HepG2 (cell line): Measurements from ENCODE around the gene PCBP1. TPM values are rescaled to one million over a fixed set of nuclear protein-coding genes. Genes with fewer than 3 reads are reported as not detected.

Experiments used
- DR1 ChIP-seq: sonication (generic); formaldehyde crosslinking; IDR thresholded peaks from 2 replicates; pipeline ENCODE4 v1.8.0; 2021; ENCODE audit warnings: mild to moderate bottlenecking, missing genetic modification reagents, inconsistent platforms
- ETV6 ChIP-seq: sonication (generic); formaldehyde crosslinking; conservative IDR thresholded peaks from 2 replicates; pipeline ENCODE4 v1.4.0; 2020; ENCODE audit warnings: missing genetic modification reagents
- FOXJ3 ChIP-seq: sonication (generic); formaldehyde crosslinking; IDR thresholded peaks from 2 replicates; pipeline ENCODE4 v1.4.0; 2020; ENCODE audit warnings: missing genetic modification reagents, mild to moderate bottlenecking, borderline replicate concordance
- GFI1 ChIP-seq: sonication (generic); formaldehyde crosslinking; IDR thresholded peaks from 2 replicates; pipeline ENCODE4 v1.5.0; 2020; ENCODE audit warnings: missing genetic modification reagents, mild to moderate bottlenecking, borderline replicate concordance
- HOXA5 ChIP-seq: sonication (generic); formaldehyde crosslinking; IDR thresholded peaks from 2 replicates; pipeline ENCODE4 v1.4.0; 2020; ENCODE audit warnings: missing genetic modification reagents
- KMT2A ChIP-seq: sonication (generic); formaldehyde crosslinking; IDR thresholded peaks from 2 replicates; pipeline ENCODE4 v1.4.0; 2020; ENCODE audit warnings: missing genetic modification reagents
- MBD4 ChIP-seq: IDR thresholded peaks from 2 replicates; pipeline ENCODE4 v1.6.1; 2012; ENCODE audit warnings: low read length, inconsistent platforms, borderline replicate concordance
- MTA1 ChIP-seq: sonication (generic); formaldehyde crosslinking; IDR thresholded peaks from 2 replicates; pipeline ENCODE4 v1.4.0; 2020; ENCODE audit warnings: missing genetic modification reagents, mild to moderate bottlenecking, borderline replicate concordance
- NCOR1 ChIP-seq: fragments of 200-600 bp; sonication (generic); IDR thresholded peaks from 2 replicates; pipeline ENCODE4 v1.7.0; 2017; ENCODE audit warnings: antibody characterized with exemption, low read length, borderline replicate concordance
- NR3C1 ChIP-seq: sonication (generic); formaldehyde crosslinking; IDR thresholded peaks from 2 replicates; pipeline ENCODE4 v1.4.0; 2020; ENCODE audit warnings: missing genetic modification reagents
- POLR2AphosphoS2 ChIP-seq: IDR thresholded peaks from 2 replicates; pipeline ENCODE4 v1.6.1; 2011; ENCODE audit warnings: low read depth, low read length, improper control_type of control experiment
- RFX3 ChIP-seq: IDR thresholded peaks from 2 replicates; pipeline ENCODE4 v1.6.1; 2016; ENCODE audit warnings: missing biosample characterization, missing genetic modification reagents
- TRIM24 ChIP-seq: sonication (generic); formaldehyde crosslinking; IDR thresholded peaks from 2 replicates; pipeline ENCODE4 v1.8.0; 2022; ENCODE audit warnings: mild to moderate bottlenecking, missing genetic modification reagents
- ZIK1 ChIP-seq: sonication (generic); formaldehyde crosslinking; IDR thresholded peaks from 2 replicates; pipeline ENCODE4 v1.5.0; 2020; ENCODE audit warnings: mild to moderate bottlenecking, low read depth, missing genetic modification reagents, borderline replicate concordance
- ZNF274 ChIP-seq: sonication (generic); formaldehyde crosslinking; IDR thresholded peaks from 2 replicates; pipeline ENCODE4 v1.5.1; 2020; ENCODE audit warnings: mild to moderate bottlenecking, missing genetic modification reagents
- ZNF350 ChIP-seq: sonication (generic); formaldehyde crosslinking; IDR thresholded peaks from 2 replicates; pipeline ENCODE4 v1.4.0; 2020; ENCODE audit warnings: mild to moderate bottlenecking, low read depth, missing genetic modification reagents, borderline replicate concordance
- ZNF367 ChIP-seq: sonication (generic); formaldehyde crosslinking; IDR thresholded peaks from 2 replicates; pipeline ENCODE4 v1.4.0; 2020; ENCODE audit warnings: missing genetic modification reagents, borderline replicate concordance
- ZNF556 ChIP-seq: sonication (generic); formaldehyde crosslinking; IDR thresholded peaks from 2 replicates; pipeline ENCODE4 v1.4.0; 2020; ENCODE audit warnings: mild to moderate bottlenecking, missing genetic modification reagents, borderline replicate concordance
- ZNF770 ChIP-seq: sonication (generic); formaldehyde crosslinking; IDR thresholded peaks from 2 replicates; pipeline ENCODE4 v1.5.0; 2020; ENCODE audit warnings: mild to moderate bottlenecking, missing genetic modification reagents
- polyA plus RNA-seq, 8 experiments: library from polyadenylated mRNA; depleted of rRNA in 3 of 8; stranded (reverse) in 7 of 8; unstranded in 1 of 8; fragments of >200 nt; fragmentation: Illumina TruSeq in 4 of 8; extraction: Trizol in 4 of 8; gene quantifications; 2 replicates each; pipeline versions ENCODE4 v1.2.1 to v1.2.3, GENCODE V29; 2011 to 2016; ENCODE audit warnings: low read depth in 4 of 8, missing spikeins in 1 of 8, mixed read lengths in 1 of 8; ENCODE audit not compliant: insufficient read depth in 1 of 8
- total RNA-seq, 5 experiments: library from RNA; depleted of rRNA; stranded (reverse); fragments of >200 nt; fragmentation: Illumina TruSeq; extraction: Trizol; gene quantifications; 2 replicates each; pipeline ENCODE4 v1.2.3, GENCODE V29; 2016; ENCODE audit warnings: low read depth in 1 of 5
- TF ChIP-seq, protein P1 (sequence below): sonication (generic); formaldehyde crosslinking; IDR thresholded peaks from 2 replicates; pipeline ENCODE4 v1.9.0; 2021; ENCODE audit warnings: missing genetic modification reagents, borderline replicate concordance
- TF ChIP-seq, protein P2 (sequence below): sonication (generic); formaldehyde crosslinking; IDR thresholded peaks from 2 replicates; pipeline ENCODE4 v1.5.1; 2020; ENCODE audit warnings: mild to moderate bottlenecking, moderate library complexity, missing genetic modification reagents
- TF ChIP-seq, protein P3 (sequence below): sonication (generic); formaldehyde crosslinking; IDR thresholded peaks from 2 replicates; pipeline ENCODE4 v1.5.0; 2020; ENCODE audit warnings: mild to moderate bottlenecking, missing genetic modification reagents

PCBP1 gene
- total and polyA plus RNA-seq, 2 of the 13 experiments (the other 11 are each of a cell fraction or from before 2014, with no cell fraction given): 32.0 to 137 TPM

DNA sequence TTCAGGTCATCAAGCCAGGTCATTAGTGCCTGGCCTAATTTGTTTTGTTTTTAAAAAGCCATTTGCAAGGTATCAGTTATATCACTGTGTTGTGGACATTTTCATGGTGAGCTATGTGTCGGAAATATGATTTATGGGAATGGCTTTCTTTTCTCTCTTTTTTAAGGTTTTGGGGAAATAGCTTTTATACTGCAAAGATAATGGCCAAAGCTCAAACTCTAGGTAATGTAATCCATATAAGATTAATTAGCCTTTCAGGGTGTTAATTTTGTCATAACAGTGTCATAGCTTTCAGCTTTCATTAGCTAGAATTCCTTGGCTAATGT lies 45.8 kb downstream of the PCBP1 start (continued):
- TF ChIP-seq ZIK1 (CRISPR knock-in tag) (no peak), ETV6 (no peak), GFI1 (CRISPR knock-in tag) (peak; percentile 45), FOXJ3 (CRISPR knock-in tag) (0 out of 2 replicates have a peak, but pooled peaks have one; percentile 9), NCOR1 (no peak), ZNF770 (peak; percentile 3; the same call in 1 of the 2 replicates), ZNF556 (CRISPR knock-in tag) (no peak), MBD4 (0 out of 2 replicates have a peak, but pooled peaks have one; percentile 18), TRIM24 (CRISPR knock-in tag) (no peak), ZNF274 (CRISPR knock-in tag) (no peak), NR3C1 (no peak), HOXA5 (no peak; the same call in 1 of the 2 replicates), DR1 (CRISPR knock-in tag) (no peak), MTA1 (no peak), POLR2AphosphoS2 (no peak), RFX3 (CRISPR knock-in tag) (no peak), ZNF367 (CRISPR knock-in tag) (no peak), KMT2A (CRISPR knock-in tag) (no peak), ZNF350 (CRISPR knock-in tag) (no peak)
- TF ChIP-seq, protein P1, sequence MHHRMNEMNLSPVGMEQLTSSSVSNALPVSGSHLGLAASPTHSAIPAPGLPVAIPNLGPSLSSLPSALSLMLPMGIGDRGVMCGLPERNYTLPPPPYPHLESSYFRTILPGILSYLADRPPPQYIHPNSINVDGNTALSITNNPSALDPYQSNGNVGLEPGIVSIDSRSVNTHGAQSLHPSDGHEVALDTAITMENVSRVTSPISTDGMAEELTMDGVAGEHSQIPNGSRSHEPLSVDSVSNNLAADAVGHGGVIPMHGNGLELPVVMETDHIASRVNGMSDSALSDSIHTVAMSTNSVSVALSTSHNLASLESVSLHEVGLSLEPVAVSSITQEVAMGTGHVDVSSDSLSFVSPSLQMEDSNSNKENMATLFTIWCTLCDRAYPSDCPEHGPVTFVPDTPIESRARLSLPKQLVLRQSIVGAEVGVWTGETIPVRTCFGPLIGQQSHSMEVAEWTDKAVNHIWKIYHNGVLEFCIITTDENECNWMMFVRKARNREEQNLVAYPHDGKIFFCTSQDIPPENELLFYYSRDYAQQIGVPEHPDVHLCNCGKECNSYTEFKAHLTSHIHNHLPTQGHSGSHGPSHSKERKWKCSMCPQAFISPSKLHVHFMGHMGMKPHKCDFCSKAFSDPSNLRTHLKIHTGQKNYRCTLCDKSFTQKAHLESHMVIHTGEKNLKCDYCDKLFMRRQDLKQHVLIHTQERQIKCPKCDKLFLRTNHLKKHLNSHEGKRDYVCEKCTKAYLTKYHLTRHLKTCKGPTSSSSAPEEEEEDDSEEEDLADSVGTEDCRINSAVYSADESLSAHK (CRISPR knock-in tag): no peak
- TF ChIP-seq, protein P2, sequence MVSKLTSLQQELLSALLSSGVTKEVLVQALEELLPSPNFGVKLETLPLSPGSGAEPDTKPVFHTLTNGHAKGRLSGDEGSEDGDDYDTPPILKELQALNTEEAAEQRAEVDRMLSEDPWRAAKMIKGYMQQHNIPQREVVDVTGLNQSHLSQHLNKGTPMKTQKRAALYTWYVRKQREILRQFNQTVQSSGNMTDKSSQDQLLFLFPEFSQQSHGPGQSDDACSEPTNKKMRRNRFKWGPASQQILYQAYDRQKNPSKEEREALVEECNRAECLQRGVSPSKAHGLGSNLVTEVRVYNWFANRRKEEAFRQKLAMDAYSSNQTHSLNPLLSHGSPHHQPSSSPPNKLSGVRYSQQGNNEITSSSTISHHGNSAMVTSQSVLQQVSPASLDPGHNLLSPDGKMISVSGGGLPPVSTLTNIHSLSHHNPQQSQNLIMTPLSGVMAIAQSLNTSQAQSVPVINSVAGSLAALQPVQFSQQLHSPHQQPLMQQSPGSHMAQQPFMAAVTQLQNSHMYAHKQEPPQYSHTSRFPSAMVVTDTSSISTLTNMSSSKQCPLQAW: no peak
- TF ChIP-seq, protein P3, sequence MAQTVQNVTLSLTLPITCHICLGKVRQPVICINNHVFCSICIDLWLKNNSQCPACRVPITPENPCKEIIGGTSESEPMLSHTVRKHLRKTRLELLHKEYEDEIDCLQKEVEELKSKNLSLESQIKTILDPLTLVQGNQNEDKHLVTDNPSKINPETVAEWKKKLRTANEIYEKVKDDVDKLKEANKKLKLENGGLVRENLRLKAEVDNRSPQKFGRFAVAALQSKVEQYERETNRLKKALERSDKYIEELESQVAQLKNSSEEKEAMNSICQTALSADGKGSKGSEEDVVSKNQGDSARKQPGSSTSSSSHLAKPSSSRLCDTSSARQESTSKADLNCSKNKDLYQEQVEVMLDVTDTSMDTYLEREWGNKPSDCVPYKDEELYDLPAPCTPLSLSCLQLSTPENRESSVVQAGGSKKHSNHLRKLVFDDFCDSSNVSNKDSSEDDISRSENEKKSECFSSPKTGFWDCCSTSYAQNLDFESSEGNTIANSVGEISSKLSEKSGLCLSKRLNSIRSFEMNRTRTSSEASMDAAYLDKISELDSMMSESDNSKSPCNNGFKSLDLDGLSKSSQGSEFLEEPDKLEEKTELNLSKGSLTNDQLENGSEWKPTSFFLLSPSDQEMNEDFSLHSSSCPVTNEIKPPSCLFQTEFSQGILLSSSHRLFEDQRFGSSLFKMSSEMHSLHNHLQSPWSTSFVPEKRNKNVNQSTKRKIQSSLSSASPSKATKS: no peak; the same call in 1 of the 2 replicates
